ENCODE measurements around the gene GIMAP7.

GIMAP7 gene

GRCh38 chr7:150564006-150564405 lies 49.3 kb downstream of the GIMAP7 start:
- no peak overlapping the region for H3K4me3 ChIP-seq (replicated peaks in 1 of 2; ENCODE audit: low read depth in 2 of 2, low read length in 2 of 2)
- DNase-seq (ENCODE audit: low read depth in 2 of 2), result no peak
- TF ChIP-seq, protein P1, sequence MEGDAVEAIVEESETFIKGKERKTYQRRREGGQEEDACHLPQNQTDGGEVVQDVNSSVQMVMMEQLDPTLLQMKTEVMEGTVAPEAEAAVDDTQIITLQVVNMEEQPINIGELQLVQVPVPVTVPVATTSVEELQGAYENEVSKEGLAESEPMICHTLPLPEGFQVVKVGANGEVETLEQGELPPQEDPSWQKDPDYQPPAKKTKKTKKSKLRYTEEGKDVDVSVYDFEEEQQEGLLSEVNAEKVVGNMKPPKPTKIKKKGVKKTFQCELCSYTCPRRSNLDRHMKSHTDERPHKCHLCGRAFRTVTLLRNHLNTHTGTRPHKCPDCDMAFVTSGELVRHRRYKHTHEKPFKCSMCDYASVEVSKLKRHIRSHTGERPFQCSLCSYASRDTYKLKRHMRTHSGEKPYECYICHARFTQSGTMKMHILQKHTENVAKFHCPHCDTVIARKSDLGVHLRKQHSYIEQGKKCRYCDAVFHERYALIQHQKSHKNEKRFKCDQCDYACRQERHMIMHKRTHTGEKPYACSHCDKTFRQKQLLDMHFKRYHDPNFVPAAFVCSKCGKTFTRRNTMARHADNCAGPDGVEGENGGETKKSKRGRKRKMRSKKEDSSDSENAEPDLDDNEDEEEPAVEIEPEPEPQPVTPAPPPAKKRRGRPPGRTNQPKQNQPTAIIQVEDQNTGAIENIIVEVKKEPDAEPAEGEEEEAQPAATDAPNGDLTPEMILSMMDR (IDR thresholded peaks at IDR 0.05; ENCODE audit: low read depth, low read length), result no peak

- H3K4me3 ChIP-seq (replicated peaks in 1 of 2; ENCODE audit: low read depth in 2 of 2, low read length in 2 of 2), result no peak overlapping the region
- no peak for DNase-seq (ENCODE audit: low read depth in 2 of 2)
- TF ChIP-seq, protein P1 (IDR thresholded peaks at IDR 0.05; ENCODE audit: low read depth, low read length), result no peak
Observed at GRCh38 chr7:150564566-150564965, 49.9 kb downstream of the GIMAP7 start.

DNA sequence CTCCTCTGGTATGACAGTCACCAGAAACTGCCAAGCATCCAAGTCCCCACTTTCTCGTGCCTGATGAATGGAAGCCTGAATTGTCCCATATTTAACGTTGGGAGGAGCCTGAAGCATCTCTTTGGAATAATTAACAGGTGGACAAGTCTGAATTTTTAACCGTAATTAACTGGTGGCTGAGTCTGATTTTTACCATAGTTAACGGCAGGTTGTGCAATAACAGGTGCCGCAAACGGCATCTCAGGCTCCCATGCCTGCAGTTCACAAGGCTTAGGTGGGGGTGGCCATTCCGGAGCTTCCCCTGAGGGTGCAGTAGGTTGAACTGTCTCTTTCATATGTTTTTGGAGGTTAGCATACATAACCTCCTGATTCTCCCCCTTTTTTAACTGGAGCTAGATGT lies 50.6 kb downstream of the GIMAP7 start:
- TF ChIP-seq, protein P1 (IDR thresholded peaks at IDR 0.05; ENCODE audit: low read depth, low read length), result no peak
- DNase-seq (ENCODE audit: low read depth in 2 of 2), result no peak
- H3K4me3 ChIP-seq (replicated peaks in 1 of 2; ENCODE audit: low read depth in 2 of 2, low read length in 2 of 2), result no peak overlapping the region

DNA sequence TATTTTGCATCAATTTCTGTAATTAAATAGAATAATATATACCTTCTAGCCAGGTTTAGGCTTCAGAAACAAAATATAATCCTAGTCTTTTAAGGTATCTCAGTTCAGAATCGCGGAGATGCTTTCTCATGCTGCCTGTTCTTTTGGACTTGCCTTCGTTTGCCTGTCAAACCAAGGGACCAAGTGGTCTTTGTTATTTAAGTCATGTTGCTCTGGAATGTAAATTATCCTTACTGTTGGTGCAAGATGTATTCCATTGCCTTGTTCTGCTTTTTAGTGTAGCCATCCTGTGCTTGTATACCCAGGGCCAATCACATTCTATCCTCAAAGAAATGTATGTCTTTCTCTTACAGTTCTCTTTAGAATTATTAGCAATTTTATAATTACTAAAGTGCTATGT lies 51.5 kb downstream of the GIMAP7 start:
- TF ChIP-seq, protein P1 (IDR thresholded peaks at IDR 0.05; ENCODE audit: low read depth, low read length), result no peak
- H3K4me3 ChIP-seq (replicated peaks in 1 of 2; ENCODE audit: low read depth in 2 of 2, low read length in 2 of 2), result no peak overlapping the region
- no peak for DNase-seq (ENCODE audit: low read depth in 2 of 2)

- no peak overlapping the region for H3K4me3 ChIP-seq (replicated peaks in 1 of 2; ENCODE audit: low read depth in 2 of 2, low read length in 2 of 2)
- TF ChIP-seq, protein P1 (IDR thresholded peaks at IDR 0.05; ENCODE audit: low read depth, low read length), result no peak
Observed at GRCh38 chr7:150566572-150566971, 51.9 kb downstream of the GIMAP7 start.

GRCh38 chr7:150567169-150567568 lies 52.5 kb downstream of the GIMAP7 start, which contains the start of gene GIMAP4:
Gene GIMAP4, plus strand, starts transcription at chr7:150567390. Its CDS starts 2,512 bp downstream, at chr7:150569902.
- TF ChIP-seq, protein P1 (IDR thresholded peaks at IDR 0.05; ENCODE audit: low read depth, low read length), result no peak
- no peak for DNase-seq (ENCODE audit: low read depth in 2 of 2)
- no peak within 1 kb of the TSS for H3K4me3 ChIP-seq (replicated peaks in 1 of 2; ENCODE audit: low read depth in 2 of 2, low read length in 2 of 2)

More at GRCh38 chr7:150566572-150566971, 51.9 kb downstream of the GIMAP7 start:
- DNase-seq (ENCODE audit: low read depth in 2 of 2), result no peak

DNA sequence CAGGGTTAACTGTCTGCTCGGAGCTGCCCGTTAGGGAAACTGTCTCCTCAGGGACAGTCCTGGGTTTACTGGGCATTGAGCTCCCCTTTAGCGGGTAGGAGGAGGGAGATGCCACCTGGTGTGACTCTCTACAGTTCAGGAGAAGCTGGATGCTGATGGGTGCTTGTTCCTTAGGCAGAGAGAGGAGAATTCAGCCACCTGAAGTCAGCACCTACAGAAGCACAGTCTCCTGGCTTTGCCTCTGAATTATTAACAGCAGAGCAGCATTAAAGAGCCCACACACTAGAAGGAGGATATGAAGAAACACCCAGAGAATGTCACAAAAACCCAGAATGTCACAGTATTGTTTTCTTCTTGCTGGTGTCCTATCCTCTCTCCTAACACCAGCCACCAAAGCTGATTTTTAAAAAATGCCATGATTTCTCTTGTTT lies 53.2 kb downstream of the GIMAP7 start:
- TF ChIP-seq, protein P1 (IDR thresholded peaks at IDR 0.05; ENCODE audit: low read depth, low read length), result no peak
- DNase-seq (ENCODE audit: low read depth in 2 of 2), result no peak
- no peak overlapping the region for H3K4me3 ChIP-seq (replicated peaks in 1 of 2; ENCODE audit: low read depth in 2 of 2, low read length in 2 of 2)

Data from cardiac fibroblast (primary cell).